Common myeloid progenitor, CD34-positive (primary cell): ENCODE data around the gene DPH7.
"Not testable (repeated sequence)": the region's sequence is repeated elsewhere in the genome, so short reads cannot be mapped to it uniquely, and the experiment has no call there.

ENCODE experiments used
- CTCF ChIA-PET: fragments of 350-600 bp; sonication (Branson Sonifier 250); formaldehyde crosslinking; loops from one replicate; lab custom pipeline; 2021; ENCODE audit warnings: antibody characterized with exemption; lab: Charles Lee
- POLR2A ChIA-PET: fragments of 350-600 bp; sonication (Branson Sonifier 250); formaldehyde crosslinking; loops from one replicate; lab custom pipeline; 2021; ENCODE audit warnings: antibody characterized with exemption; lab: Charles Lee
- DNase-seq, 3 donors: peaks; one replicate each; pipeline versions ENCODE4 v3.0.0 to v3.0.0-alpha.2; 2013
- H3K27ac ChIP-seq, 2 experiments: 1 replicate in 1 of 2; 2 replicates in 1 of 2; pipeline ENCODE4 v1.7.0; 2013; ENCODE audit warnings: inconsistent platforms in 2 of 2, low read length in 2 of 2, mild to moderate bottlenecking in 2 of 2, low read depth in 1 of 2, moderate library complexity in 1 of 2; ENCODE audit not compliant: severe bottlenecking in 2 of 2, insufficient read depth in 1 of 2, poor library complexity in 1 of 2
- H3K27me3 ChIP-seq, 5 experiments: replicated peaks in 2 of 5; 1 replicate in 3 of 5; 2 replicates in 2 of 5; pipeline versions ENCODE4 v1.6.1 to v1.7.0; 2013; ENCODE audit warnings: low read length in 4 of 5, mild to moderate bottlenecking in 2 of 5, moderate library complexity in 2 of 5, inconsistent platforms in 1 of 5; ENCODE audit not compliant: insufficient read depth in 5 of 5, control insufficient read depth in 4 of 5
- H3K36me3 ChIP-seq, 4 experiments: 1 replicate in 2 of 4; 2 replicates in 2 of 4; pipeline versions ENCODE4 v1.6.1 to v1.7.0; 2013; ENCODE audit warnings: low read length in 3 of 4, control low read depth in 1 of 4, mild to moderate bottlenecking in 1 of 4; ENCODE audit not compliant: control insufficient read depth in 4 of 4, insufficient read depth in 4 of 4
- H3K4me1 ChIP-seq, 4 experiments: 1 replicate in 3 of 4; 2 replicates in 1 of 4; pipeline versions ENCODE4 v1.6.1 to v1.7.1; 2013; ENCODE audit warnings: low read length in 3 of 4, mild to moderate bottlenecking in 3 of 4, control low read depth in 1 of 4, inconsistent platforms in 1 of 4, moderate library complexity in 1 of 4; ENCODE audit not compliant: control insufficient read depth in 4 of 4, insufficient read depth in 4 of 4; ENCODE audit errors: control extremely low read depth in 1 of 4
- H3K4me3 ChIP-seq, 7 experiments: 1 replicate in 4 of 7; 2 replicates in 3 of 7; pipeline versions ENCODE4 v1.5.1 to v1.7.0; 2013; ENCODE audit warnings: mild to moderate bottlenecking in 7 of 7, low read length in 6 of 7, moderate library complexity in 6 of 7, inconsistent platforms in 2 of 7, low read depth in 2 of 7, control low read depth in 1 of 7; ENCODE audit not compliant: insufficient read depth in 4 of 7, control insufficient read depth in 1 of 7; ENCODE audit errors: extremely low read depth in 1 of 7
- H3K9me3 ChIP-seq, 5 experiments: 1 replicate in 4 of 5; 2 replicates in 1 of 5; pipeline versions ENCODE4 v1.6.1 to v1.7.1; 2013; ENCODE audit warnings: low read length in 4 of 5, mild to moderate bottlenecking in 2 of 5, inconsistent platforms in 1 of 5, low read depth in 1 of 5, moderate library complexity in 1 of 5; ENCODE audit not compliant: control insufficient read depth in 4 of 5, insufficient read depth in 2 of 5; ENCODE audit errors: control extremely low read depth in 1 of 5
- WGBS: methylation state at CpG from one replicate; pipeline ENCODE4 v1.1.5; 2013; ENCODE audit not compliant: insufficient coverage; 5-methylcytosine and 5-hydroxymethylcytosine counted together

DPH7 gene

DNA sequence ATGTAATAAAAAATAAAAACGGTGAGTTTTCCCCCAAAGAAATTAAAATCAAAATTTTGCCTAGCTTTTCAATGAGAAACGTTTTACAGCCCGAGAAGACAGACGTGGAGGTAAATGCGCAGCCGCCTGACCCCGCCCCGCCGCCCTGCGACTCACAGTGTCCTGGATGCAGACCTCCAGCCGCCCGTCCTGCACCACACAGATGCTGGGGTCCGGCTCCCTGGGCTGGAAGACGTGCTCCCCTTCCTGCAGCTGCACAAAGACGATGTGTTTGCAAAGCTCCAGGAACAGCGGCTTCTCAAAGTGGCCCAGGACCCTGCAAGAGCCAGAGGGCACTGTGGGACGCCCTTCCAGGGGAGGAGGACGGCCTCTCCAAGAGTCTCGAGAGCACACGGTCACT is 36.2 kb downstream of the DPH7 start:
- peaks cover 0 to 5% (median 0%) of the 10 kb centered on the region in 5 experiments for H3K9me3 ChIP-seq
- H3K27ac ChIP-seq, result no peak overlapping the region
- peaks cover 0 to 8% (median 3%) of the 10 kb centered on the region in 4 experiments for H3K36me3 ChIP-seq
- CTCF ChIA-PET, result interaction anchor here (1.2 to 1.6 kb wide), 2 partner anchors 10 to 256 kb away, joined by 3 to 6 read pairs; partner anchors contain the start of gene MRPL41
- 97% methylated on average over 19 of the region's 20 CpGs for WGBS
- no peaks in the 10 kb centered on the region for H3K27me3 ChIP-seq
- no peak overlapping the region for H3K4me3 ChIP-seq
- H3K4me1 ChIP-seq, result peaks cover 0 to 5% (median under 1%) of the 10 kb centered on the region in 4 experiments
- POLR2A ChIA-PET, result no interaction called here
- no peak for DNase-seq

DNA sequence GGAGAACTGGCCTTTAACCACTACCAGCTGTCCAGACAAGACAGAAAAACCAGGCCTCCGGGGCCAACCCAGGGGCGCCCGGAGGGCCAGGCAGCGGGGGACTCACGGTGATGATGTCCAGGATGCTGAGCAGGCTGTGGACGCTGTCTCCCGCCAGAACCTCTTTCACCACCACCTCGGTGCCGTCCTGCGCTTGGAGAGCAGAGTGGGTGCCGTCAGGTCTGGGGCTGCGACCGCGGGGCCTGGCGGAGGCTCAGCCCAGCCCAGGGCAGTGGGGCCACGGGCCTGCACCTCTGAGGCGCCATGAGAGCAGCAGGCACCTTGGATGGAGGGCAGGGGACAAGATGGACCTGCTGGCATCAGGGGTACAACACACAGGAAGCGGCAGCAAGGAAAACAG is 38.2 kb downstream of the DPH7 start:
- Histone ChIP-seq H3K27me3 (no peaks in the 10 kb centered on the region), H3K36me3 (peaks cover 0 to 8% (median 3%) of the 10 kb centered on the region in 4 experiments), H3K27ac (no peak overlapping the region), H3K9me3 (peaks cover 0 to 13% (median 4%) of the 10 kb centered on the region in 5 experiments), H3K4me1 (peaks cover 0 to 15% (median 5%) of the 10 kb centered on the region in 4 experiments), H3K4me3 (no peak overlapping the region)
- CTCF ChIA-PET, result no interaction called here
- POLR2A ChIA-PET, result no interaction called here
- no peak for DNase-seq
- WGBS, result 98% methylated on average over 17 of the region's 18 CpGs

DNA sequence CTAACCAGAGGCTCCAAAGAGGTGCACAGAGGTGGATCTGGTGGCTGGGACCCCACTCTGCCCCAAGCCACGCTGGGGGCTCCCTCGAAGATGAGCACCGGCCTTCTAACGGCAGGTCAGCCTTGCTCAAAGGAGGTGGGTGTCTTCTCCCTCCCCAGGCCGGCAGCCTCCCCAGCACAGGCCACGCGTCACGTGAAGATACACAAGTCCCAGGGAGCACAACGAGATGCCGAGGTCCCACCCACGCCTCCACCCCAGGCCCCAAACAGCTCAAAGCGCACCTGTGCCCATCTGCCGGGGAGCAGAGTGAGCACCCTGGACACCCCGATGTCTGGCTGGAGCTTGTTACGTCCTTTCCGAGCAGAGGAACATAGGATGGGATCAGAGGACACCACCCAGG is 40.7 kb downstream of the DPH7 start:
- Histone ChIP-seq H3K36me3 (peaks cover 0 to 5% (median 3%) of the 10 kb centered on the region in 4 experiments), H3K27me3 (no peaks in the 10 kb centered on the region), H3K9me3 (peaks cover 0 to 13% (median 4%) of the 10 kb centered on the region in 5 experiments), H3K4me1 (peaks cover 0 to 15% (median 12%) of the 10 kb centered on the region in 4 experiments), H3K4me3 (no peak overlapping the region), H3K27ac (no peak overlapping the region)
- ChIA-PET CTCF (interaction anchor here (1.1 to 2.0 kb wide), 3 partner anchors 8 to 36 kb away, joined by 4 to 6 read pairs (median 5); no protein-coding TSS in a partner anchor), POLR2A (no interaction called here)
- no peak for DNase-seq
- 98% methylated on average over 16 of the region's 16 CpGs for WGBS

DNA sequence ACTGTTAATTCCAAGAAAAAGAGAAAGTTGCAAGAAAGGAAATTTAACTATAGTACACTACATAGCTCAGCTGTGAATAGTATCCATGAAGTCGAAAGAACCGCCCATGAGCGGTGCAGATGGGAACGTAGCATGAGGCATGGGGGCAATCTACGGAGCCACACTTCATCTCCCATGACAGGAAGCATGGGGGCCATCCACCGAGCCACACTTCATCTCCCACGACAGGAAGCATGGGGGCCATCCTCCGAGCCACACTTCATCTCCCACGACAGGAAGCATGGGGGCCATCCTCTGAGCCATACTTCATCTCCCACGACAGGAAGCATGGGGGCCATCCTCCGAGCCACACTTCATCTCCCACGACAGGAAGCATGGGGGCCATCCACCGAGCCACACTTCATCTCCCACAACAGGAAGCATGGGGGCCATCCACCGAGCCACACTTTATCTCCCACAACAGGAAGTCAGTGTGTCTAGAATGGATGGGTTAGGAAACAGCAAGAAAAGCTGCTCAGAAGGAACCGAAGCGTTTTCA is 42.1 kb downstream of the DPH7 start:
- H3K9me3 ChIP-seq, result peaks cover 0 to 13% (median 4%) of the 10 kb centered on the region in 5 experiments
- H3K27me3 ChIP-seq, H3K36me3 ChIP-seq, H3K27ac ChIP-seq: not testable (repeated sequence)
- ChIA-PET CTCF (interaction anchor here (1.1 to 2.0 kb wide), 3 partner anchors 8 to 34 kb away, joined by 4 to 6 read pairs (median 5); no protein-coding TSS in a partner anchor), POLR2A (interaction anchor here (0.6 kb wide), 1 partner anchor 160 kb away, joined by 3 read pairs; no protein-coding TSS in a partner anchor)
- H3K4me1 ChIP-seq, result peaks cover 0 to 16% (median 13%) of the 10 kb centered on the region in 4 experiments
- peak; percentile 36 to 90 (median 85) for DNase-seq
- peak overlapping the region in 2 of 7 experiments; percentile 4 to 6 for H3K4me3 ChIP-seq
- whole genome bisulfite sequencing, result 34% methylated on average over 7 of the region's 16 CpGs

DNA sequence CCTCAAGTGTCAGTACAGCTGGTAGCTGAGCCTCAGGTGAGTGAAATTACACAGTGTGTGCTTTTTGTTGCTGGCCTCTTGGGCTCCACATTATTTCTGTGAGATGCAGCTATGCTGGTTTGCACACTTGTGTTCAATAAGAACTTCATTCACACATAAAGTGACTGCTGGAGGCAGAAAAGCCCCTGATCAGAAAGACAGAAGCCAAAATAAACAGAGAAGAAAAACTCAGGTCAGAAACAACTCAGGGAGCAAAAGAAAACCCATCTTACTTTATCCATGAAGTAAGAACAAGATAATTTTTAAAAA is 43.7 kb downstream of the DPH7 start:
- peak overlapping the region in 1 of 2 experiments; percentile 25 for H3K27ac ChIP-seq
- ChIA-PET CTCF (interaction anchor here (0.7 to 1.5 kb wide), 5 partner anchors 10 to 156 kb away, joined by 3 to 6 read pairs (median 3); partner anchors contain the start of gene PNPLA7), POLR2A (no interaction called here)
- no peak for DNase-seq
- no peaks in the 10 kb centered on the region for H3K27me3 ChIP-seq
- H3K9me3 ChIP-seq, result peaks cover 0 to 13% (median 4%) of the 10 kb centered on the region in 5 experiments
- H3K4me1 ChIP-seq, result peaks cover 0 to 30% (median 25%) of the 10 kb centered on the region in 4 experiments
- H3K36me3 ChIP-seq, result peaks cover 0 to 2% (median under 1%) of the 10 kb centered on the region in 4 experiments
- no peak overlapping the region for H3K4me3 ChIP-seq

DNA sequence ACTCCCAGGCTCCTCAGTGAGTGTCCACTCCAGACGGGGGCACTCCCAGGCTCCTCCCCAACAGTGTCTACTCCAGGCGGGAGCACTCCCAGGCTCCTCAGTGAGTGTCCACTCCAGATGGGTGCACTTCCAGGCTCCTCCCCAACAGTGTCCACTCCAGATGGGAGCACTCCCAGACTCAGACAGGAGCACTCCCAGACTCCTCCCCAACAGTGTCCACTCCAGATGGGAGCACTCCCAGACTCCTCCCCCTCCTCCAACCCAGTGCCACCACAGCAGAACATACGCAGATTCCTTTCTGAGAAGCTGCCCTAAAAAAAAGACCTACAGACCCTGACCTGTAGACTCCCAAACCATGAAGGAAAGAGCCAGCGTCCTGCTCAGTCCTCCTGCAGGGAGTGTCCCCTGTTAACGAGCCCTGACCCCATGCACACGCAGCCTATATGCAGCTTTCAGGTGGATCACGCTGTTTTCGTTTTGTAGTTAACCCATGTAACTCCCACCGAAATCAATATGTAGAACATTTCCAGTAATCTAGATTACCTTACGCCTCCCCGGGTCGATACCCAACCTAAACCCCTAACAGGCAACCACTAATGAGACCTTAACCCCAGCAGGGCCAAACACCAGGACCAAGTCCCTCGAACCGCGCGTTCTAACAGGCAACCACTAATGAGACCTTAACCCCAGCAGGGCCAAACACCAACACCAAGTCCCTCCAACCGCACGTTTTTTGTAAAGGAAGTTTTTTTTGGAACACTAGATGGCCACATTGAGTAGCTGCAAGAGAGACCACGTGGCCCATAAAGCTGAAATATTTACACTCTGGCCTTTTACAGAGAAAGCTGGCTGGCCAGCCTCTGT is 44.2 kb downstream of the DPH7 start:
- Histone ChIP-seq H3K27me3 (no peaks in the 10 kb centered on the region), H3K36me3 (peaks cover 0 to 2% (median 0%) of the 10 kb centered on the region in 4 experiments), H3K9me3 (peaks cover 0 to 13% (median 4%) of the 10 kb centered on the region in 5 experiments), H3K27ac (no peak overlapping the region), H3K4me1 (peaks cover 0 to 30% (median 25%) of the 10 kb centered on the region in 4 experiments), H3K4me3 (no peak overlapping the region)
- ChIA-PET POLR2A (no interaction called here), CTCF (interaction anchor here (0.7 to 1.5 kb wide), 5 partner anchors 10 to 156 kb away, joined by 3 to 6 read pairs (median 3); partner anchors contain the start of gene PNPLA7)
- WGBS, result 68% methylated on average over 12 of the region's 19 CpGs
- peak; percentile 54 to 75 (median 64) for DNase-seq
